ENCODE data around the gene RAD1.

- TF ChIP-seq CTCF (IDR thresholded peaks at IDR 0.05) (no peak), POLR2A (IDR thresholded peaks at IDR 0.05) (no peak)
Observed at GRCh38 chr5:34863946-34864345, 51.4 kb downstream of the RAD1 start.
